OCI-LY3 (cell line): ENCODE data around the gene TMEM19.

Source experiments
- H2AFZ ChIP-seq: fragments of 200-600, 300-600 bp; shearing (Covaris generic); 2 replicates; pipeline ENCODE4 v1.6.0; 2014; ENCODE audit warnings: antibody characterized with exemption, low read depth, low read length
- H3K27ac ChIP-seq: fragments of 200-600, 300-600 bp; sonication (generic); 2 replicates; pipeline ENCODE4 v1.5.1; 2014; ENCODE audit warnings: mild to moderate bottlenecking, low read length, moderate library complexity, mixed read lengths
- H3K27me3 ChIP-seq: fragments of 200-600, 300-600 bp; sonication (generic); 2 replicates; pipeline ENCODE4 v1.6.1; 2014; ENCODE audit warnings: low read depth, low read length, mixed read lengths
- H3K36me3 ChIP-seq: fragments of 200-600, 300-600 bp; sonication (generic); replicated peaks from 2 replicates; pipeline ENCODE3; 2014; ENCODE audit warnings: low read depth, low read length, mixed read lengths
- H3K4me1 ChIP-seq: fragments of 300-600, 200-600 bp; sonication (generic); 2 replicates; pipeline ENCODE4 v1.6.1; 2014; ENCODE audit warnings: low read length, mixed read lengths
- H3K4me2 ChIP-seq: fragments of 200-600, 300-600 bp; sonication (generic); 2 replicates; pipeline ENCODE4 v1.6.1; 2014; ENCODE audit warnings: low read length, mixed read lengths
- H3K4me3 ChIP-seq: fragments of 300-600, 200-600 bp; sonication (generic); 2 replicates; pipeline ENCODE4 v1.5.1; 2014; ENCODE audit warnings: antibody characterized with exemption, mild to moderate bottlenecking, low read length, moderate library complexity
- H3K79me2 ChIP-seq: fragments of 300-600, 200-600 bp; shearing (Covaris generic); 2 replicates; pipeline ENCODE4 v1.6.1; 2014; ENCODE audit warnings: mild to moderate bottlenecking, low read length, mixed read lengths
- H3K9ac ChIP-seq: fragments of 300-600, 200-600 bp; shearing (Covaris generic); 2 replicates; pipeline ENCODE4 v1.6.0; 2014; ENCODE audit warnings: mild to moderate bottlenecking, low read length, moderate library complexity
- H3K9me3 ChIP-seq: fragments of 200-600, 300-600 bp; shearing (Covaris generic); 2 replicates; pipeline ENCODE4 v1.6.1; 2014; ENCODE audit warnings: low read length, mixed read lengths; ENCODE audit not compliant: insufficient read depth
- H4K20me1 ChIP-seq: fragments of 200-600, 300-600 bp; sonication (generic); 2 replicates; pipeline ENCODE4 v1.6.1; 2016; ENCODE audit warnings: low read length, mixed read lengths; ENCODE audit not compliant: insufficient read depth
- CTCF ChIP-seq: fragments of 200-600, 300-600 bp; sonication (generic); IDR thresholded peaks from 2 replicates; pipeline ENCODE4 v1.5.1; 2014; ENCODE audit warnings: antibody characterized with exemption, low read length, low read depth
- EZH2phosphoT487 ChIP-seq: fragments of 200-600 bp; shearing (Covaris generic); IDR thresholded peaks from 2 replicates; pipeline ENCODE4 v1.6.1; 2018; ENCODE audit warnings: antibody characterized with exemption, mixed run types, low read depth

The TMEM19 gene

GRCh38 chr12:71653137-71653536, 32.7 kb upstream of the TMEM19 start:
- Histone ChIP-seq H2AFZ (no peak overlapping the region), H3K9me3 (peaks cover 9% of the 10 kb centered on the region; the same call in 1 of the 2 replicates), H3K4me1 (no peaks in the 10 kb centered on the region), H4K20me1 (0 out of 2 replicates have a peak, but pooled peaks cover 12% of the 10 kb centered on the region), H3K4me2 (no peak overlapping the region), H3K36me3 (peaks cover 72% of the 10 kb centered on the region), H3K27me3 (no peaks in the 10 kb centered on the region), H3K4me3 (no peak overlapping the region), H3K9ac (no peak overlapping the region), H3K27ac (no peak overlapping the region), H3K79me2 (peaks cover 92% of the 10 kb centered on the region)
- TF ChIP-seq CTCF (no peak), EZH2phosphoT487 (no peak)

GRCh38 chr12:71654200-71654599, 31.7 kb upstream of the TMEM19 start:
- H3K36me3 ChIP-seq, result peaks cover 76% of the 10 kb centered on the region
- H3K9ac ChIP-seq, result no peak overlapping the region
- no peaks in the 10 kb centered on the region for H3K27me3 ChIP-seq
- no peak overlapping the region for H3K4me3 ChIP-seq
- TF ChIP-seq EZH2phosphoT487 (no peak), CTCF (no peak)
- no peak overlapping the region for H3K27ac ChIP-seq
- H3K4me2 ChIP-seq, result no peak overlapping the region
- no peak overlapping the region for H2AFZ ChIP-seq
- 0 out of 2 replicates have a peak, but pooled peaks cover 12% of the 10 kb centered on the region for H4K20me1 ChIP-seq
- no peaks in the 10 kb centered on the region for H3K4me1 ChIP-seq
- H3K9me3 ChIP-seq, result peaks cover 9% of the 10 kb centered on the region; the same call in 1 of the 2 replicates
- H3K79me2 ChIP-seq, result peaks cover 90% of the 10 kb centered on the region

- H3K4me2 ChIP-seq, result no peak overlapping the region
- peaks cover 9% of the 10 kb centered on the region; the same call in 1 of the 2 replicates for H3K9me3 ChIP-seq
- H3K9ac ChIP-seq, result no peak overlapping the region
- TF ChIP-seq CTCF (no peak), EZH2phosphoT487 (no peak)
- 0 out of 2 replicates have a peak, but pooled peaks cover 12% of the 10 kb centered on the region for H4K20me1 ChIP-seq
- H3K36me3 ChIP-seq, result peaks cover 82% of the 10 kb centered on the region
- no peak overlapping the region for H3K27ac ChIP-seq
- no peaks in the 10 kb centered on the region for H3K4me1 ChIP-seq
- H3K79me2 ChIP-seq, result peaks cover 90% of the 10 kb centered on the region
- H2AFZ ChIP-seq, result no peak overlapping the region
- H3K27me3 ChIP-seq, result no peaks in the 10 kb centered on the region
- H3K4me3 ChIP-seq, result no peak overlapping the region
Measured at GRCh38 chr12:71655495-71655894, 30.4 kb upstream of the TMEM19 start.

- H4K20me1 ChIP-seq, result 0 out of 2 replicates have a peak, but pooled peaks cover 10% of the 10 kb centered on the region
- H3K4me1 ChIP-seq, result no peaks in the 10 kb centered on the region
- H3K4me3 ChIP-seq, result no peak overlapping the region
- peaks cover 9% of the 10 kb centered on the region; the same call in 1 of the 2 replicates for H3K9me3 ChIP-seq
- no peaks in the 10 kb centered on the region for H3K27me3 ChIP-seq
- H3K36me3 ChIP-seq, result peaks cover 79% of the 10 kb centered on the region
- H3K9ac ChIP-seq, result no peak overlapping the region
- no peak overlapping the region for H2AFZ ChIP-seq
- no peak overlapping the region for H3K4me2 ChIP-seq
- TF ChIP-seq CTCF, result no peak
- no peak for TF ChIP-seq EZH2phosphoT487
- H3K27ac ChIP-seq, result no peak overlapping the region
- H3K79me2 ChIP-seq, result peaks cover 90% of the 10 kb centered on the region
Measured at GRCh38 chr12:71655907-71656306, 30.0 kb upstream of the TMEM19 start.
